Esophagus (tissue), 2 donors: ENCODE results near the gene PSMB4. TPM values are rescaled to one million over a fixed set of nuclear protein-coding genes. Genes with fewer than 3 reads are reported as not detected.
"Not testable (repeated sequence)": the region's sequence is repeated elsewhere in the genome, so short reads cannot be mapped to it uniquely, and the experiment has no call there.

Experiments
- H3K27ac ChIP-seq, 2 donors: one replicate each; pipeline ENCODE4 v1.5.1; 2013; ENCODE audit warnings: low read depth in 2 of 2, mild to moderate bottlenecking in 2 of 2, inconsistent platforms in 1 of 2, low read length in 1 of 2, moderate library complexity in 1 of 2
- H3K27me3 ChIP-seq, 2 donors: one replicate each; pipeline ENCODE4 v1.6.1; 2013; ENCODE audit warnings: low read length in 2 of 2, control low read depth in 1 of 2, mild to moderate bottlenecking in 1 of 2; ENCODE audit not compliant: insufficient read depth in 2 of 2, control insufficient read depth in 1 of 2
- H3K36me3 ChIP-seq, 2 donors: one replicate each; pipeline ENCODE4 v1.6.1; 2013; ENCODE audit warnings: low read length in 1 of 2; ENCODE audit not compliant: control insufficient read depth in 2 of 2, insufficient read depth in 2 of 2
- H3K4me1 ChIP-seq, 2 donors: one replicate each; pipeline ENCODE4 v1.6.1; 2013; ENCODE audit warnings: low read length in 1 of 2; ENCODE audit not compliant: control insufficient read depth in 2 of 2, insufficient read depth in 2 of 2
- H3K4me3 ChIP-seq, 2 donors: one replicate each; pipeline ENCODE4 v1.5.1; 2013; ENCODE audit warnings: low read length in 2 of 2, mild to moderate bottlenecking in 2 of 2, low read depth in 1 of 2, moderate library complexity in 1 of 2
- H3K9me3 ChIP-seq, 2 donors: one replicate each; pipeline ENCODE4 v1.6.1; 2013; ENCODE audit warnings: mild to moderate bottlenecking in 2 of 2, low read depth in 1 of 2, low read length in 1 of 2, moderate library complexity in 1 of 2; ENCODE audit not compliant: control insufficient read depth in 2 of 2, insufficient read depth in 1 of 2
- WGBS, 2 donors: extraction: QIAGEN DNeasy Blood & Tissue Kit; methylation state at CpG; one replicate each; pipeline ENCODE4 v1.1.7; 2013; 5-methylcytosine and 5-hydroxymethylcytosine counted together
- polyA plus RNA-seq, 2 donors: library from polyadenylated mRNA; stranded (reverse); fragments of 200-250 nt; gene quantifications; one replicate each; pipeline ENCODE4 v1.2.3, GENCODE V29; 2013
- donor health status: healthy with polysubstance abuse.
- donor health status: Bipolar disorder and iron deficiency.

PSMB4 gene
- polyA plus RNA-seq, 2 donors, result 223 to 250 TPM

GRCh38 chr1:151384584-151384983 lies 14.8 kb upstream of the PSMB4 start:
- Histone ChIP-seq H3K27ac (no peak overlapping the region), H3K9me3 (no peaks in the 10 kb centered on the region), H3K4me3 (no peak overlapping the region), H3K4me1 (no peaks in the 10 kb centered on the region), H3K27me3 (no peaks in the 10 kb centered on the region), H3K36me3 (no peaks in the 10 kb centered on the region)
- 66 to 76% methylated on average over 3 of the region's 3 CpGs for WGBS, 2 donors

GRCh38 chr1:151386002-151386401 lies 13.4 kb upstream of the PSMB4 start:
- Histone ChIP-seq H3K27ac (no peak overlapping the region), H3K4me1 (no peaks in the 10 kb centered on the region), H3K27me3 (no peaks in the 10 kb centered on the region), H3K9me3 (no peaks in the 10 kb centered on the region), H3K4me3 (no peak overlapping the region), H3K36me3 (no peaks in the 10 kb centered on the region)
- WGBS, 2 donors, result 71 to 92% methylated on average over 2 of the region's 2 CpGs

GRCh38 chr1:151390221-151391078 lies 8.9 kb upstream of the PSMB4 start:
- H3K36me3 ChIP-seq, H3K27me3 ChIP-seq, H3K9me3 ChIP-seq, H3K4me3 ChIP-seq, H3K27ac ChIP-seq, H3K4me1 ChIP-seq: not testable (repeated sequence)
- WGBS, 2 donors, result 87 to 92% methylated on average over 22 of the region's 22 CpGs

- Histone ChIP-seq H3K27me3 (no peaks in the 10 kb centered on the region), H3K4me1 (no peaks in the 10 kb centered on the region), H3K27ac (no peak overlapping the region), H3K4me3 (no peak overlapping the region), H3K36me3 (no peaks in the 10 kb centered on the region), H3K9me3 (no peaks in the 10 kb centered on the region)
- WGBS, 2 donors, result 81 to 82% methylated on average over 3 of the region's 3 CpGs
Measured at GRCh38 chr1:151391079-151391563, 8.3 kb upstream of the PSMB4 start.

- H3K27ac ChIP-seq, result no peak overlapping the region
- no peaks in the 10 kb centered on the region for H3K9me3 ChIP-seq
- no peak overlapping the region for H3K4me3 ChIP-seq
- H3K4me1 ChIP-seq, result no peaks in the 10 kb centered on the region
- H3K27me3 ChIP-seq, result no peaks in the 10 kb centered on the region
- no peaks in the 10 kb centered on the region for H3K36me3 ChIP-seq
Measured at GRCh38 chr1:151393583-151393982, 5.8 kb upstream of the PSMB4 start.

GRCh38 chr1:151396265-151396664 lies 3.1 kb upstream of the PSMB4 start:
- not testable (repeated sequence) for H3K27me3 ChIP-seq, H3K27ac ChIP-seq, H3K4me1 ChIP-seq, H3K36me3 ChIP-seq, H3K9me3 ChIP-seq, H3K4me3 ChIP-seq
- 84% methylated on average over 5 of the region's 5 CpGs for WGBS, 2 donors

- H3K4me3 ChIP-seq, result no peak overlapping the region
- H3K4me1 ChIP-seq, result peaks cover 0 to 3% of the 10 kb centered on the region in 2 donors
- H3K27me3 ChIP-seq, result no peaks in the 10 kb centered on the region
- WGBS, 2 donors, result 90 to 95% methylated on average over 13 of the region's 13 CpGs
- H3K27ac ChIP-seq, result no peak overlapping the region
- no peaks in the 10 kb centered on the region for H3K9me3 ChIP-seq
- H3K36me3 ChIP-seq, result peaks cover 14 to 26% of the 10 kb centered on the region in 2 donors
Measured at GRCh38 chr1:151401125-151401788, 1.9 kb downstream of the PSMB4 start.

GRCh38 chr1:151401860-151402259 lies 2.5 kb downstream of the PSMB4 start:
- peaks cover 0 to 3% of the 10 kb centered on the region in 2 donors for H3K4me1 ChIP-seq
- no peaks in the 10 kb centered on the region for H3K27me3 ChIP-seq
- 80% methylated on average over 2 of the region's 2 CpGs for WGBS, 2 donors
- H3K36me3 ChIP-seq, result peaks cover 16 to 29% of the 10 kb centered on the region in 2 donors
- H3K4me3 ChIP-seq, result no peak overlapping the region
- H3K9me3 ChIP-seq, result no peaks in the 10 kb centered on the region
- no peak overlapping the region for H3K27ac ChIP-seq

GRCh38 chr1:151402764-151403163 lies 3.4 kb downstream of the PSMB4 start:
- WGBS, 2 donors, result 57 to 72% methylated on average over 2 of the region's 2 CpGs
- no peaks in the 10 kb centered on the region for H3K27me3 ChIP-seq
- H3K27ac ChIP-seq, result no peak overlapping the region
- H3K36me3 ChIP-seq, result peaks cover 17 to 34% of the 10 kb centered on the region in 2 donors
- H3K9me3 ChIP-seq, result no peaks in the 10 kb centered on the region
- H3K4me1 ChIP-seq, result peaks cover 0 to 3% of the 10 kb centered on the region in 2 donors
- no peak overlapping the region for H3K4me3 ChIP-seq
